Midbrain (tissue), 1 donor: Measurements from ENCODE around the gene SLC25A4.
A peak's percentile ranks its signal among the peaks of the same experiment; 100 is the strongest.

Source experiments
- DNase-seq: peaks from one replicate; lab custom pipeline; 2025; lab: John Stamatoyannopoulos, UW

Gene SLC25A4

GRCh38 chr4:185120631-185120946, 22.5 kb upstream of the SLC25A4 start:
- no peak for DNase-seq

GRCh38 chr4:185122681-185123345, 20.3 kb upstream of the SLC25A4 start:
- DNase-seq: no peak

DNA sequence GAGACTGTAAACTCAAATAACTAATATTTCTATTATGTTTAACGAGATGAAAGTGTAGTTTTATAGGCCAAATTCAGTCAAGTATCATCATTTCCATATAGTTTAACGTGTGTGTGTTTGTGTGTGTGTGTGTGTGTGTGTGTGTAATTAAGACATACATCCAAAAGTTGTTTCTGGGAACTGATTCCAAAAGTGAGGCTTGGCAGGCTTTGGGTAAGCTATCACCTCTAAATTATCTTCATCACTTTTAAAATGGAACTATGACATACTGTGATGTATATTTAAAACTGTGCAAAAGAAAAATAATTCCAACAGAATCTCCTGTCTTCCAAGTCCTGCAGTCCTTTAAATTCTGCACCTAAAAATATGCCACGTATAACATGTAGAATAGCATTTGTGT, 19.1 kb upstream of the SLC25A4 start:
- DNase-seq: no peak

DNA sequence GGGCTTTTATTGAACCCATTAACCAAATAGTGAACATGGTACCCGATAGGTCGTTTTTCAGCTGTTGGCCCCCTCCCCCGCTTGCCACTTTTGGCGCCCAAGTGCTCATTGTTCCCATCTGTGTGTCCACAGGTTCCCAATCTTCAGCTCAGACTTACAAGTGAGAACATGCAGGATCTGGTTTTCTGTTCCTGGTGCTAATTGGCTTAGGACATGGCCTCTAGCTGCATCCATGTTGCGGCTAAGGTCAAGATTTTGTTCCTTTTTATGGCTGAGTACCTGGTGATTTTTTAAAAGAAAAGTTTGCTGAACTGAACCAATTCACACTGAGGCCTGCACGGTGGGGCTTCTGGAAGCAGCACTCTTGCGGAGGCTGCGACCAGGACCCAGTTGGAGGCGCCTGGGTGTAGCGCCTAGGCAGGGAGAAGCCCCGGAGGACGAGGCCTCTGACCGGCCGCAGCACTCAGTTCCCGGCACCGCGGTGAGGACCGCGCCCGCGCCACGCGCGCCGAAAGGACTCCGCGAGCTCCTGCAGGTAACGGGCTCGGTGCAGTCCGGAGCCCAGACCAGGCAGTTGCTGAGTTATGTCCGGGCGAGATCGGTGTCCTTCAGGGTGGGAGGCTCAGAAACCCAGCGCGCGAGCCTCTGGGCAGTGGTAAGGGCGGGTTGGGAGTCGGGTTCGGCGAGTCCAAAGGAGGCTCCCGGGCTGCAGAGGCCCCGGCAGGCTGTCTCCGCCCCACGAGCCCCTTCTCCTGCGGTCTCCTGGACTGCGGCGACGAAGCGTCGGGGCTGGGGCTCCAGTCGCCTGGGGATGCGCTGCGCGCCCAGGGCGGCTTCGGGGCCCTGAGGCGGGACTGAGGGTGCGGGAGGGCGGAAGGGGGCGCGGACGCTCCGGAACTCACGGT, 15.8 kb upstream of the SLC25A4 start:
- no peak for DNase-seq

GRCh38 chr4:185128272-185129119, 14.6 kb upstream of the SLC25A4 start:
- no peak for DNase-seq

DNA sequence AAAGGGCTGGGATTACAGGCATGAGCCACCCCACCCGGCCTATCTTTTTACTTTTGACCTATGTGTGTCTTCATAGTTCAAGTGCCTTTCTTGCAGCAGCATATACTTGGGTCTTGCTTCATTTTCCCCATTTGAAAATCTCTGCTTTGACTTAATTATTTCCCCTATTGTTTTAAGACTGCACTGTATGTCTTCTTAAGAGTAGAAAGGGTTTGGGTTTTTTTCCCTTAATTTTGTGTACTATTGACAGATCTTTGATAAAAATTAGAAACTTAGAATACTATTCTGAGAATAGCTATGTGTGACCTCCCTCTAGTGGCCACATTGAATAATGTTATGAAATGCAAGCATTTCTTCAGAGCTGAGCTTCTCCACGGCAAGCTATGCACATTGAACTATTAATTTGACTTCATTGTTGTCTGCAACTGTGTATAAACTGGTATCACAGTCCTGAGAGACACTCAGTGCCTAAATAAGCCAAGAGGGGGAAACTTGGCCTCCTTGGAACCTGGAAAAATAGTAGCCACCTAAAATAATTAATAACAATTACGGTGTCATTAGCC, 8.7 kb upstream of the SLC25A4 start:
- DNase-seq: peak; percentile 53

DNA sequence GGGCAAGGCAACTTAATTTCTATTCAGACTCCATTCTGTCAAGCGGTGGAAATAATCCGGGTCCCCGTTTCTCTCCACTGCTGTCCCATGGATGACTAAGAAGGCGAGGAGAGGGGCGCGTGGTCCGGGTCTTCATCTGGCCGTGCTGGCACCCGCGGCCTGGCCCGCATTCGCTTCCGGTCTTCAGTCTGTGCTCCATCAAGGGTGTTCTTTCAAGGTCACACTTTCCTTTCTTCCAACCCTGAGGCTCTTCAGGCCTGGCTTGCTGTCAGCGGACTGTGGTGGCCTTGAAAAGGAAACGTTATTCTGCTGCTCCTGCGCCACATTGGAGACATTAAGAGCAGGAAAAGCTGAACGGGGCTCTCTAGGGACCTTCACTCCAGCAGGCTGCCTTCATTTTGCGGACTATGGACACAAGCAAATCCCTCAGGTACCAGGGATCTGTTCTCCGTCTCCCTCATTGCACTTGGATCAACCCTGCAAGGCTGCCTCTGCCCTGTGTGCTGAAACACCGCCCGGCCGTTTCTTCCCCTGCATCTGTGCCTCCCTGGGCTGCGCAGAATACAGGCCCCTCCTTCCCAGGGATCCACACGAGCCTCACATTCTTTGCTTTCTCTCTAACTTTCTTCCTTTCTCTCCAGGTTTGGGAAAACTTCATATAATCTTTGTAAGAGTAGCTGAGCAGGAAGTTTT, 5.7 kb upstream of the SLC25A4 start:
- no peak for DNase-seq

GRCh38 chr4:185138161-185138560, 4.9 kb upstream of the SLC25A4 start:
- DNase-seq: no peak

GRCh38 chr4:185139736-185140135, 3.3 kb upstream of the SLC25A4 start:
- DNase-seq: no peak

- no peak for DNase-seq
These were observed 1.3 kb upstream of the SLC25A4 start for GRCh38 chr4:185141777-185142176.

DNA sequence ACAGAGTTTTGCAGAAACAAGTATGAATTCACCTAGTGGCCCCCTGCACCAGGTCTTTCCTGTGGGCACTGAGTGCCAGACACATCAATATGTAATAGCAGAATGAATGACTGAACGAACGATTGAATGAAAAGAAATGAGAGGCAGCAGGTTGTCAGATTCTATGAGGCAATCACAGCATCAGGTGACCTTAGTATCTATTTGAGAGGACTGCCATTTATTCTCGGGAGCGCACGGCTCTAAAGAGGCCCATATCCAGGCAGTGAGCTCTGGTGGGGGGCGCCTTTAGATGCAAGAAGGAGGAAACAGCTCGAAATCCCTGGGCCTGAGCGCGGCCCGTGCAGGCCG, 528 bp upstream of the SLC25A4 start:
- DNase-seq: peak; percentile 73

DNA sequence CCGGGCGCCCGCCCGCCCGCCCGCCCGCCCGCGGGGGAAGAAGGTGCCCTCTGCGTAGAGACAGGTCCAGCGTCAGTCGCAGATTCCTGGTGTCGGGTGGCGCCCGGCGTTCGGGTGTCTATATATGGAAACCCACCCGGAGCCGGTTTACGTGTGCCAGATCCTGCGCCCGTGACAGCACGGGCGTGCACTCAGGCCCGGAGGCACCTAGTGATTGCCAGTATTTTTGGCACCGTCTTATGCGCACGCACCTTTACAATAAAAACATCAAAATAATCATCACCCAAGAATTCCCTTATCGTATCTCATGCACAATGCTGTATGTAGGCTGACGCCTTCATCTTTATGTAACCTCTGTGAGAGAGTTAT, 519 bp downstream of the SLC25A4 start:
- DNase-seq: no peak

DNA sequence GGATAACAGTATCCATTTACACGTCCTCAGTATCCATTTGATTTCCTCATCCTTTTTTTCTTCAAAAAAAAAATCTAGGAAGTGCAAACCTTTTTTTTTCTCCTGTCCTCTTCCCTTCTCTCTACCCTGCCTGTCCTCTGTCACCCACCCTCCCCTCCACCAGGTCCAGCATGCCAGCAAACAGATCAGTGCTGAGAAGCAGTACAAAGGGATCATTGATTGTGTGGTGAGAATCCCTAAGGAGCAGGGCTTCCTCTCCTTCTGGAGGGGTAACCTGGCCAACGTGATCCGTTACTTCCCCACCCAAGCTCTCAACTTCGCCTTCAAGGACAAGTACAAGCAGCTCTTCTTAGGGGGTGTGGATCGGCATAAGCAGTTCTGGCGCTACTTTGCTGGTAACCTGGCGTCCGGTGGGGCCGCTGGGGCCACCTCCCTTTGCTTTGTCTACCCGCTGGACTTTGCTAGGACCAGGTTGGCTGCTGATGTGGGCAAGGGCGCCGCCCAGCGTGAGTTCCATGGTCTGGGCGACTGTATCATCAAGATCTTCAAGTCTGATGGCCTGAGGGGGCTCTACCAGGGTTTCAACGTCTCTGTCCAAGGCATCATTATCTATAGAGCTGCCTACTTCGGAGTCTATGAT, 1.7 kb downstream of the SLC25A4 start:
- DNase-seq: no peak

GRCh38 chr4:185145572-185145971, 2.5 kb downstream of the SLC25A4 start:
- no peak for DNase-seq

GRCh38 chr4:185149392-185149791, 6.3 kb downstream of the SLC25A4 start:
- no peak for DNase-seq

- DNase-seq: no peak
These were observed 8.2 kb downstream of the SLC25A4 start for GRCh38 chr4:185151296-185151695.

- no peak for DNase-seq
These were observed 22.6 kb downstream of the SLC25A4 start for GRCh38 chr4:185165605-185166063.

DNA sequence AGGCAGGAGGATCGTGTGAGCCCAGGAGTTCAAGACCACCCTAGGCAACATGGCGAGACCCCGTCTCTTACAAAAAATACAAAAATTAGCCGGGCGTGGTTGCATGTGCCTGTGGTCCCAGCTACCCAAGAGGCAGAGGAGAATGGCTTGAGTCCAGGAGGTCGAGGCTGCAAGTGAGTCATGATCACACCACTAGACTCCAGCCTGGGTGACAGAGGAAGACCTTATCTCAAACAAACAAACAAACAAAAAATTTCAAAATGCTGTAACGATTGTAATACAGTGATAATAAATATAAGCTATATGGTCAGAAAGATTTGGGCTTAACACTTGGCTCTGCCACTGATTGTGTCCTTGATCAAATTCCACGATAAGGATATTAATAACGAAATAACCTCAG, 24.2 kb downstream of the SLC25A4 start:
- DNase-seq: no peak

- DNase-seq: no peak
These were observed 28.5 kb downstream of the SLC25A4 start for GRCh38 chr4:185171373-185172071.

GRCh38 chr4:185179488-185179887, 36.4 kb downstream of the SLC25A4 start:
- DNase-seq: no peak

DNA sequence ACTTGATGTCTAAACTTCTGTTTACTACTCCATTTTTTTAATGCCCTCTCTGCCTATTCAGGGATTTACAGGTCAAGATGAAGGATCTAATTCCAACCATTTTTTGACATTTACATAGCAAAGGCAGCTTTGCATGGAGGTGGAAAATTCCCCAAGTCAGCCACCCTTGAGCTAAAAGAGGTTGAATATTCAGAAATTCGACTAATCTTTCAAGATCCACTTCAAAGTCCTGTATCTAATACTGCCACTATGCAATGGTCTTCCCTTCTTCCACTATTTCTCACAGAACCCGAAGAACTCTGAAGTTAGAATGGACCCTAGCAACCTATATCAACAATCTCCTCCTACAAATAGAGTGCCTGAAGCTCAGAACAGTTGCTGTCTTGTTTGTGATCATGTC, 39.2 kb downstream of the SLC25A4 start:
- no peak for DNase-seq
